Ramos (cell line): ENCODE data around the gene CSNK1A1L.

Experiments
- in situ Hi-C: fragments of 300-500 bp; cut with MboI; formaldehyde crosslinking; loops from one replicate; pipeline ENCODE4 v1.14.3; 2022; ENCODE audit warnings: low sequenced_read_pairs; ENCODE audit not compliant: unreplicated experiment

Gene CSNK1A1L

GRCh38 chr13:37107868-37108267 lies 2.4 kb upstream of the CSNK1A1L start:
- in situ Hi-C loops, result no loop called here

GRCh38 chr13:37107456-37107855 lies 2.0 kb upstream of the CSNK1A1L start:
- in situ Hi-C loops, result no loop called here

- in situ Hi-C loops, result no loop called here
Measured at GRCh38 chr13:37106642-37107041, 1.2 kb upstream of the CSNK1A1L start.

- in situ Hi-C loops, result no loop called here
Measured at GRCh38 chr13:37102896-37103295, 2.6 kb downstream of the CSNK1A1L start.

- in situ Hi-C loops, result no loop called here
Measured at GRCh38 chr13:37101201-37101600, 4.3 kb downstream of the CSNK1A1L start.

- in situ Hi-C loops, result no loop called here
Measured at GRCh38 chr13:37100731-37101130, 4.7 kb downstream of the CSNK1A1L start.

- in situ Hi-C loops, result no loop called here
Measured at GRCh38 chr13:37097076-37097475, 8.4 kb downstream of the CSNK1A1L start.

GRCh38 chr13:37094840-37095239 lies 10.6 kb downstream of the CSNK1A1L start:
- in situ Hi-C loops, result no loop called here

- in situ Hi-C loops, result no loop called here
Measured at GRCh38 chr13:37094099-37094498, 11.4 kb downstream of the CSNK1A1L start.

- in situ Hi-C loops, result no loop called here
Measured at GRCh38 chr13:37091835-37092234, 13.6 kb downstream of the CSNK1A1L start.

GRCh38 chr13:37090912-37091311 lies 14.6 kb downstream of the CSNK1A1L start:
- in situ Hi-C loops, result no loop called here

- in situ Hi-C loops, result no loop called here
Measured at GRCh38 chr13:37089495-37089894, 16.0 kb downstream of the CSNK1A1L start.

- in situ Hi-C loops, result no loop called here
Measured at GRCh38 chr13:37087486-37087885, 18.0 kb downstream of the CSNK1A1L start.

GRCh38 chr13:37085606-37086005 lies 19.9 kb downstream of the CSNK1A1L start:
- in situ Hi-C loops, result no loop called here

GRCh38 chr13:37076818-37077217 lies 28.6 kb downstream of the CSNK1A1L start:
- in situ Hi-C loops, result no loop called here

GRCh38 chr13:37075164-37075563 lies 30.3 kb downstream of the CSNK1A1L start:
- in situ Hi-C loops, result no loop called here

- in situ Hi-C loops, result no loop called here
Measured at GRCh38 chr13:37074703-37075102, 30.8 kb downstream of the CSNK1A1L start.

- in situ Hi-C loops, result no loop called here
Measured at GRCh38 chr13:37072024-37072423, 33.4 kb downstream of the CSNK1A1L start.

- in situ Hi-C loops, result no loop called here
Measured at GRCh38 chr13:37070956-37071355, 34.5 kb downstream of the CSNK1A1L start.

GRCh38 chr13:37070145-37070695 lies 35.2 kb downstream of the CSNK1A1L start:
- in situ Hi-C loops, result no loop called here

- in situ Hi-C loops, result no loop called here
Measured at GRCh38 chr13:37069597-37070103, 35.8 kb downstream of the CSNK1A1L start.

- in situ Hi-C loops, result no loop called here
Measured at GRCh38 chr13:37068962-37069361, 36.5 kb downstream of the CSNK1A1L start.

- in situ Hi-C loops, result no loop called here
Measured at GRCh38 chr13:37067874-37068273, 37.6 kb downstream of the CSNK1A1L start.
